ENCODE measurements around the gene NAA80. TPM values are rescaled to one million over a fixed set of nuclear protein-coding genes. Genes with fewer than 3 reads are reported as not detected.

The NAA80 gene
- total and polyA plus RNA-seq, 2 of the 13 experiments (the other 11 are each of a cell fraction or from before 2014, with no cell fraction given), result 3.4 to 8.7 TPM

- no peak for FAIRE-seq
- Histone ChIP-seq H3K4me2 (ENCODE audit: low read depth, low read length) (peak overlapping the region; percentile 89), H3K27me3 (ENCODE audit: control insufficient read depth in 1 of 2, insufficient read depth in 2 of 2, low read length in 2 of 2) (no peaks in the 10 kb centered on the region), H3K79me2 (ENCODE audit: insufficient read depth, low read length) (peaks cover 12% of the 10 kb centered on the region), H3K9ac (ENCODE audit: insufficient read depth, low read depth, low read length) (peak overlapping the region; percentile 79), H2AFZ (ENCODE audit: low read length) (no peak overlapping the region), H3K27ac (ENCODE audit: extremely low read length, insufficient read depth, low read length) (peak overlapping the region; percentile 96), H3K36me3 (replicated peaks in 1 of 2; ENCODE audit: control insufficient read depth in 1 of 2, insufficient read depth in 2 of 2, low read length in 2 of 2) (no peaks in the 10 kb centered on the region), H3K4me1 (ENCODE audit: insufficient read depth, low read length) (peaks cover 94% of the 10 kb centered on the region), H3K4me3 (replicated peaks in 1 of 3; ENCODE audit: insufficient read depth in 1 of 3, low read depth in 2 of 3, low read length in 3 of 3) (peak overlapping the region; percentile 31 to 69 (median 46); a peak in 5 of 6 replicates), H3K9me3 (ENCODE audit: low read length) (no peaks in the 10 kb centered on the region), H4K20me1 (ENCODE audit: insufficient read depth, low read length) (no peaks in the 10 kb centered on the region)
- DNase-seq (ENCODE audit: low spot score), result peak; percentile 78
- ATAC-seq, result no peak
- intact Hi-C loops (cut with micrococcal nuclease; ENCODE audit: unreplicated experiment), result loop anchor here (5.0 kb wide), 1 partner anchor 39 kb away; the partner anchor contains the start of gene HYAL1
- in situ Hi-C loops (cut with HindIII; ENCODE audit: extremely low pct_ligation_motif_present, low pct_unique_long_range_greater_than_20kb), result loop anchor here (5.0 kb wide), 1 partner anchor 59 kb away; the partner anchor contains the start of gene HYAL2
- ChIA-PET POLR2A (interaction anchor here (0.7 to 8.0 kb wide), 24 partner anchors 7 to 114 kb away, joined by 3 to 155 read pairs (median 7); partner anchors contain the start of genes GNAI2, HYAL1, HYAL2 and HYAL3), CTCF (ENCODE audit: low intra/inter-chr PET ratio, low total read pairs) (no interaction called here)
- WGBS (ENCODE audit: low lambda C conversion rate), result 6% methylated on average over 6 of the region's 6 CpGs
- no TSS peak for BruUV-seq (replicated peaks)
- TF ChIP-seq THAP9 (CRISPR knock-in tag; IDR thresholded peaks at IDR 0.05; ENCODE audit: borderline replicate concordance) (no peak), ZNF766 (CRISPR knock-in tag; IDR thresholded peaks at IDR 0.05; ENCODE audit: borderline replicate concordance) (no peak), ZNF296 (CRISPR knock-in tag; conservative IDR thresholded peaks at IDR 0.05) (no peak), CAMTA2 (CRISPR knock-in tag; IDR thresholded peaks at IDR 0.05; ENCODE audit: borderline replicate concordance) (no peak), ZNF724P (CRISPR knock-in tag; IDR thresholded peaks at IDR 0.05; ENCODE audit: borderline replicate concordance) (no peak), MAZ (IDR thresholded peaks at IDR 0.05; ENCODE audit: borderline replicate concordance, low read depth, low read length) (peak; percentile 28; the same call in 1 of the 2 replicates), MAZ (CRISPR knock-in tag; IDR thresholded peaks at IDR 0.05; ENCODE audit: low read depth) (no peak), FOSL2 (CRISPR knock-in tag; IDR thresholded peaks at IDR 0.05) (peak; percentile 83), BCL6 (CRISPR knock-in tag; IDR thresholded peaks at IDR 0.05) (no peak), HIC2 (CRISPR knock-in tag; IDR thresholded peaks at IDR 0.05; ENCODE audit: low read depth) (peak; percentile 83), MED13 (CRISPR knock-in tag; IDR thresholded peaks at IDR 0.05) (no peak), HINFP (CRISPR knock-in tag; IDR thresholded peaks at IDR 0.05; ENCODE audit: low read depth) (no peak), ZNF512B (CRISPR knock-in tag; IDR thresholded peaks at IDR 0.05; ENCODE audit: borderline replicate concordance) (no peak)
These were observed 35.5 kb downstream of the NAA80 start for GRCh38 chr3:50263478-50264382.
